Medulla oblongata (tissue), 1 donor: ENCODE data around the gene LRRK1.
"Not testable (repeated sequence)": the region's sequence is repeated elsewhere in the genome, so short reads cannot be mapped to it uniquely, and the experiment has no call there.

Source experiments
- DNase-seq: peaks from one replicate; pipeline ENCODE4 v3.0.0-alpha.2; 2015; ENCODE audit errors: extremely low spot score

LRRK1 gene

DNA sequence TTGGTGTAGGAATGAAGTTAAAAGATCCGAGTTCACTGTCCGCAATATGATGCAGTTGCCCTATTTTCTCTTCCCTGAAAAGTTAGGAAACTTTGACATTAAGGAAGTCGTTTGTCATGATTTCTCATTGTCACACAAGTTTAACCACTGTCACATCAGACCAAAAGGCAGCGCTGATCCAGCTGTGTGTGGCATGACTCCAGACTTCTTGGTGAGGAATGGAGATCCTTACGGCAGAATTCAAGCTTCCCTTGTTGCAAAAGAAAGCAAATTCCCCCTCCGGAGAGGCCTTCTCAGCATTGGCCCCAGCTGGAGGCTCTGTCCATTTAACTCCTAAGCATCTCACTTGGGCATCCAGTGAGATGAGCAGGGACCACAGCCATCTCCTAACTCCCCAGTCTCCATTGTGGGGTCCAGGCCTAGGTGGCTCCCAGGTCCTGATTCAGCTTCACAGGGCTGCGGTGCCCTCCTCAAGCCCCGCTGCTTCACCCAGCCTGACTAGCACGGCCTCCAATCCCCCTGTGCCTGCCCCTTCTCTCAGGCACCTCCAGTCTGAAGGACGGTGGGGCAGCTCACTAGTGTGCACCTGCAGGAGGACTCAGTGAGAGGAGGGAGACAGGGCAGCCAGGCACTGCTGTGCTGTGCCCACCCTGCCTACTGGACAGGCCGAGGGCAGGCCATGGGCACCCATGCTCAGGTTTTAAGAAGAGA is 173.2 kb downstream of the LRRK1 start:
- DNase-seq = no peak

DNA sequence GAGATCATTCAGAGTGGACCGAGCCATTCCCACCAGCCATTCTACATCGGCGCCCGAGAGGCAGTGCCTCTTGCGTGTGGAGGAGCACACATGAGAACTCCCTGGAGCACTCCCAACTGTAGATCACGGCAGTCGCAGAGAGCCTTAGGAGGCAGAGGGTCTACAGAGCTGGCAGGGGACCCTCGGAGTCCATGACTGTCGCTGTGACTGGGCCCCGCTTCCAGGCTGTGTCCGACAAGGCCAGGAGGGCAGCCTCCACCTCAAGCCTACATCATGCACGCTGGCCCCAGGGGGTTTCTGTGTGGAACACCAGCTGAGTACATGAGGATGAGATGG is 173.7 kb downstream of the LRRK1 start:
- DNase-seq = no peak

- no peak for DNase-seq
These were observed 174.8 kb downstream of the LRRK1 start for GRCh38 chr15:101093958-101094357.

GRCh38 chr15:101095796-101096406 is 176.7 kb downstream of the LRRK1 start:
- DNase-seq = not testable (repeated sequence)

DNA sequence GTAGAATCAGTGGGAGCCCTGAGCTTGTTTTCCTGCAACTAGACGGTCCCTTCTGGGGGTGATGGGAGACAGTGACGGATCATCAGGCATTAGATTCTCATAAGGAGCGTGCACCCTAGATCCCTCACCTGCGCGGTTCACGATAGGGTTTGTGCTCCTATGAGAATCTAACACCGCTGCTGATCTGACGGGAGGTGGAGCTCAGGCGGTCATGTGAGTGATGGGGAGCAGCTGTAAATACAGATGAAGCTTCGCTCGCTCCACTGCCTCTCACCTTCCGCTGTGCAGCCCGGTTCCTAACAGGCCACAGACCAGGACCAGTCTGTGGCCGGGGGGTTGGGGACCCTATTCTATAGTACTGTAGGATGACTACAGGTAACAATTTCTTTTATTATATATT is 178.0 kb downstream of the LRRK1 start:
- no peak for DNase-seq

- DNase-seq = no peak
These were observed 180.0 kb downstream of the LRRK1 start for GRCh38 chr15:101099183-101099582.

DNA sequence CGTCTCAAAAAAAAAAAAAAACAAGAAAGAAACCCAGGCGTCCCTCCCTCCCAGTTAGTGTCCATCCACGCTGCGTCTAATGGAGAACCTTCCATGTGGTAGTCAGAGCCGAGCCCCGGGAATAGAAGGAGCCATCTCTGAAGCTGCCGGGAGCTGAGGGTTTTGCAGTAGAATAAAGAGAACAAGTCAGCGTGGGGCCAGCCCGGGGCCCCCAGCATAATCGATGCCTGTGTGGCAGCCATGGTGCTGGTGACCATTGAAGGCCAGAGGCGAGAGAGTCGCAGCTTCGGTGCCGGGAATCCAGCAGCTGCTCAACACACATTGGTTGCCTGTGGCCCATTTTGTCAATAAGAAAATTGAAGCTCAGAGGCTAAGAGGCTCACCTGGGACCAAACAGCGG is 181.0 kb downstream of the LRRK1 start:
- no peak for DNase-seq

GRCh38 chr15:101100593-101101442 is 181.7 kb downstream of the LRRK1 start:
- no peak for DNase-seq

DNA sequence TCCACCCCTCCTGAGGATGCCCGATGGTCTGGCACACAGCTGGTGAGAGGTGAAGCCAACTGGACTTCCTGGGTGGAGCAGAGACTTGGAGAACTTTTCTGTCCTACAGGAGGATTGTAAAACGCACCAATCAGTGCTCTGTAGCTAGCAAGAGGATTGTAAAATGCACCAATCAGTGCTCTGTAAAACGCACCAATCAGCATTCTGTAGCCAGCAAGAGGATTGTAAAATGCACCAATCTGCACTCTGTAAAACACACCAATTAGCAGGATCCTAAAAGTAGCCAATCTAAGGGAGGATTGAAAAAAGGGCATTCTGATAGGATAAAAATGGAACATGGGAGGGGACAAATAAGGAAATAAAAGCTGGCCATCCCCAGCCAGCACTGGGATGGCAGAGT is 182.5 kb downstream of the LRRK1 start:
- DNase-seq = no peak

DNA sequence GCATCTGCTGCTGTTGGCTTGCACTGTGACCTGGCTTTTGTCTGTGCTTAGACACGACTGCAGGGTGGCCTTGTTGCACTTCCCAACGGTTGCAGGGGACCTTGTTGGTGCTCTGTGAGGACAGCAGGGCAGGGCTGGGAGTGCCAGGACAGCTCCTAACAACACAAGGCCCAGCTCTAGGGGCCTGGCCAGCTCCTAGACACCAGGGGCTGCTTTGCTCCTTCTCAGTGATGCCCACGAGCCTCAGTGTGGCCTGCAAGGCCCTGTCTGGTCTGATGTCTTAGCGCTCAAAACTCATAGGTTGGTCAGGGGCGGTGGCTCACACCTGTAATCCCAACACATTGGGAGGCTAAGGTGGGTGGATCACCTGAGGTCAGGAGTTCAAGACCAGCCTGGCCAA is 183.6 kb downstream of the LRRK1 start:
- no peak for DNase-seq

- no peak for DNase-seq
These were observed 184.4 kb downstream of the LRRK1 start for GRCh38 chr15:101103598-101103997.

- no peak for DNase-seq
These were observed 185.0 kb downstream of the LRRK1 start for GRCh38 chr15:101104141-101104540.

- DNase-seq = no peak
These were observed 186.1 kb downstream of the LRRK1 start for GRCh38 chr15:101105059-101105891.

DNA sequence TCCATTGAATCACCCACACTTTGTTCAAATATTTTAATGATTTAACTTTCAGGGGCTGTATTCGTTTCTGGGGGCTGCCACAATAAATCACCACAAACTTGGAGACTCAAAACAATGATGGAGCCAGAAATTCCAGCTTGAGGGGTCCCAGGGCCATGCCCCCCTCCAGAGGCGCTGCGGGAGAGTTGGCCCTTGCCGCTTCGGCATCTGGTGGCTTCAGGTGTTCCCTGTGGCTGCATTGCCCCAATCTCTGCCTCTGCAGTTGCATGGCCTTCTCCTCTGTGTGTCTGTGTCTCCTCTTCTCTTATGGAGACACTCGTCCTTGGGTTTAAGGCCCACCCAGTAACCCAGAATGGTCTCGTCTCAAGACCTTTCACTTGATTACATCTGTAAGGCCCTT is 187.9 kb downstream of the LRRK1 start:
- no peak for DNase-seq

DNA sequence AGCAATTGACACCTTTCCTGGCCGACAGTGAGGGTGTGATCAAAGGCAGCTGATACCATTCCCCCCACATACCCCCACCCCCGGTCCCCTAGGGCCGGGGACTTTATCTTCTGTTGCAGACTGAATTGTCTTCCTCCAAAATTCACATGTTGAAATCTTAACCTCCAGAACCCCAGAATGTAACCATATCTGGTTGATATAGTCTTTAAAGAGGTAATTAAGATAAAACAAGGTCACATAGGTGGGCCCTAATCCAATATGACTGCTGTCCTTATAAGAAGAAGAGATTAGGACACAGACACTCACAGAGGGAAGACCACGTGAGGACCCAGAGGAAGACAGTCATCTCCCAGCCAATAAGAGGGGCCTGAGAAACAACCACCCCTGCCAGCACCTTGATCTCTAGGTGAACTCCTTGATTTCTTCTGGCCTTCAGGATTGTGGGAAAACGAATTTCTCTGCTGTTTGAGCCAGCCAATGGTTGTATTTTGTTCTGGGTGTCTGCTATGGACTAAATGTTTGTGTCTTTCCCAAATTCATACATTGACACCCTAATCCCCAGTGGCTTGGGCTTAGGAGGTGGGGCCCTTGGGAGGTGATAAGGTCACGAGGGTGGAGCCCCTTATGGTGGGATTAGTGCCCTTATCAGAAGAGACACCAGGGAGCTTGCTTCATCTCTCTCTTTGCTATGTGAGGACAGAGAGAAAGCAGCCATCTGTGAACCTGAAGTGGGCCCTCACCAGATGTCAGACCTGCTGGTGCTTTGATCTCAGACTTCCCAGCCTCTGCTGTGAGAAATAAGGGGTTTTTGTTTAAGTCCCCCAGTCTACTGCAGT is 188.7 kb downstream of the LRRK1 start:
- no peak for DNase-seq

GRCh38 chr15:101108461-101108775 is 189.3 kb downstream of the LRRK1 start:
- no peak for DNase-seq

- no peak for DNase-seq
These were observed 189.6 kb downstream of the LRRK1 start for GRCh38 chr15:101108791-101109190.

DNA sequence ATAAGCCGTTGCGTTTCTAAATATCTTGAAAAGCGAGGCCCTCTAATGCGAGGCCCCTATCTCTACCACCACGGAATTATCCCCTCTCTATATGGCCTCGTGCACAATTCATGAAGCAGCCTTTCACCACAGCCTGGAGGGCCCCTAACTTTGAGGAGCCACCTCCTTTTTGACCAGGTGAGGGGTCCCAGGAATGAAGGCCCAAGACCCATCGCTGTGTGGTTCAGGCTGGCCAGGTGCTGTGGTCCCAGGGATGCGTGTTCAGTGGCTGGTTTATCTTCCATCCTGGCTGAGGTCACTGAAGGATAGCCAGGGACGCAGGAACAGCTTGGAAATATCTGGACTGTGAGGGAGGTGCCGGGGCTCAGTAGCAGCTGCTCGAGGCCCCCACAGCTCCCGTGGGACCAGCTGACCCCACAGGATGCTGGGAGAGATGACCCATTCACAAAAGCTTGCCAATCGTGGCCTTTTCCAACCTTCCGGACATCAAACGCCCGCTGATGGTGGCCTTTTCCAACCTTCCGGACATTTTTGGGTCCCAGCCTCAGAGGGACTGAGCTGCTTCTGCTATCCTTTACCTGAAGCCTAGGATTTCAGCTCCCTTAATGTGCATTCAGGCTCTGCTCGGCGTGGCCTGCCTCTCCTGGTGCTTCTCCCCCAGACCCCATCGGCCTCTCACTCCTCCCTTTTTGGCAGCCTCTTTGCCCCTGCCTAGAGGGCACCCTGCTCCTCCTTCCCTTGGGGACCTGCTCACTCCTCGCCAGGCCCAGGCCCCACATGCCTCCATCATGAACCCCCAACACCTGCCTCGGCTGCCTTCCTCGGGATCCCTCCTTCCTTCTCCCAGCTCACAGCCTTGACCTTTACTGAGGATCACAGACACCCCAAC is 191.8 kb downstream of the LRRK1 start:
- no peak for DNase-seq

GRCh38 chr15:101111570-101112262 is 192.6 kb downstream of the LRRK1 start:
- DNase-seq = no peak
